Thymus (tissue), 11 donors: ENCODE results near the gene RINT1. TPM values are rescaled to one million over a fixed set of nuclear protein-coding genes. Genes with fewer than 3 reads are reported as not detected.
"Not testable (repeated sequence)": the region's sequence is repeated elsewhere in the genome, so short reads cannot be mapped to it uniquely, and the experiment has no call there.

ENCODE experiments used
- DNase-seq, 9 donors: peaks; one replicate each; pipeline ENCODE4 v3.0.0-alpha.2; 2013; ENCODE audit warnings: low spot score in 9 of 9, low read depth in 6 of 9, missing footprints in 1 of 9
- H3K27ac ChIP-seq, 2 donors: one replicate each; pipeline ENCODE4 v1.5.1; 2013; ENCODE audit warnings: control low read depth in 1 of 2, low read depth in 1 of 2, low read length in 1 of 2, mild to moderate bottlenecking in 1 of 2, moderate library complexity in 1 of 2
- H3K27me3 ChIP-seq, 2 donors: one replicate each; pipeline ENCODE4 v1.5.1; 2013; ENCODE audit warnings: low read length in 1 of 2; ENCODE audit not compliant: control insufficient read depth in 2 of 2, insufficient read depth in 1 of 2
- H3K36me3 ChIP-seq, 2 donors: one replicate each; pipeline ENCODE4 v1.5.1; 2013; ENCODE audit warnings: low read length in 1 of 2, mild to moderate bottlenecking in 1 of 2, moderate library complexity in 1 of 2; ENCODE audit not compliant: control insufficient read depth in 2 of 2, insufficient read depth in 2 of 2
- H3K4me1 ChIP-seq, 2 donors: one replicate each; pipeline ENCODE4 v1.5.1; 2013; ENCODE audit warnings: low read length in 2 of 2; ENCODE audit not compliant: control insufficient read depth in 2 of 2, insufficient read depth in 2 of 2
- H3K4me3 ChIP-seq, 2 donors: one replicate each; pipeline ENCODE4 v1.5.1; 2013; ENCODE audit warnings: low read length in 2 of 2, control low read depth in 1 of 2, mild to moderate bottlenecking in 1 of 2
- H3K9me3 ChIP-seq, 2 donors: one replicate each; pipeline ENCODE4 v1.5.1; 2013; ENCODE audit warnings: low read length in 1 of 2, mild to moderate bottlenecking in 1 of 2; ENCODE audit not compliant: control insufficient read depth in 2 of 2, insufficient read depth in 1 of 2
- WGBS: extraction: QIAGEN DNeasy Blood & Tissue Kit; methylation state at CpG from one replicate; pipeline ENCODE4 v1.1.7; 2013; 5-methylcytosine and 5-hydroxymethylcytosine counted together
- polyA plus RNA-seq: library from polyadenylated mRNA; stranded (reverse); fragments of 200-250 nt; gene quantifications from one replicate; pipeline ENCODE4 v1.2.3, GENCODE V29; 2013
- total RNA-seq: library from RNA; stranded (reverse); fragments of 120-200 nt; gene quantifications from one replicate; pipeline ENCODE4 v1.2.4, GENCODE V29; 2013
- donor health status: healthy.

The RINT1 gene
- total and polyA plus RNA-seq, 2 donors, result 12.2 to 42.3 TPM

DNA sequence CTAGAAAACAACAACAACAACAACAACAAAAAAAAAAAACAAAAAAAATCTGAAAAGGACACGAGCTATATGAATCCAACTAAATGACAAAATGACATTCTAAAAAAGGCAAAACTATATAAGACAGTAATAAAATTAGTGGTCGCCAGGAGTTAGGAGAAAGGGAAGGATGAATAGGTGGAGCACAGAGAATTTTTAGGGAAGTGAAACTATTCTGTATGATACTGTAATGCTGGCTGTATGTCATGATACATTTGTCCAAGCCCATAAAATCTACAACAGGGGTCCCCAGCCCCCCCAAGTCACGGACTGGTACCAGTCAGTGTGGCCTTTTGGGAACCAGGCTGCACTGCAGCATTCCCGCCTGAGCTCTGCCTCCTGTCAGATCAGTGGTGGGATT lies 7.2 kb upstream of the RINT1 start:
- 84% methylated on average over 4 of the region's 4 CpGs for WGBS
- Histone ChIP-seq H3K27me3 (peaks cover 0 to 5% of the 10 kb centered on the region in 2 donors), H3K9me3 (no peaks in the 10 kb centered on the region), H3K4me3 (no peak overlapping the region), H3K27ac (no peak overlapping the region), H3K4me1 (peaks cover 4 to 7% of the 10 kb centered on the region in 2 donors), H3K36me3 (no peaks in the 10 kb centered on the region)
- DNase-seq, result no peak

DNA sequence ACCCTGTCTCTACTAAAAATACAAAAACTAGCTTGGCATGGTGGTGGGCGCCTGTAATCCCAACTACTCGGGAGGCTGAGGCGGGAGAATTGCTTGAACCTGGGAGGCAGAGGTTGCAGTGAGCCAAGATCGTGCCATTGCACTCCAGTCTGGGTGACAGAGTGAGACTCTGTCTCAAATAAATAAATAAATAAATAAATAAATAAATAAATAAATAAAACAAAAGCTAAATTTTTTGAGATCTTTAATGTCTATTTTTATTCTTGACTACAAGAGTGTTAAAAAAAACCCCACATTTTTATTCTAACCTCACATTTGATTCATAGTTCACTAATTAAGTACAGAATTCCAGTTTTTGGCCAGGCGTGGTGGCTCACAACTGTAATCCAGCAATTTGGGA lies 4.3 kb upstream of the RINT1 start:
- whole genome bisulfite sequencing, result 98% methylated on average over 5 of the region's 5 CpGs
- not testable (repeated sequence) for H3K9me3 ChIP-seq, H3K27ac ChIP-seq, H3K4me1 ChIP-seq, H3K4me3 ChIP-seq, DNase-seq, H3K36me3 ChIP-seq, H3K27me3 ChIP-seq

- H3K27ac ChIP-seq, result no peak overlapping the region
- no peak overlapping the region for H3K4me3 ChIP-seq
- peaks cover 0 to 4% of the 10 kb centered on the region in 2 donors for H3K36me3 ChIP-seq
- no peaks in the 10 kb centered on the region for H3K9me3 ChIP-seq
- WGBS, result 98% methylated on average over 10 of the region's 10 CpGs
- H3K27me3 ChIP-seq, result no peaks in the 10 kb centered on the region
- peaks cover 11 to 17% of the 10 kb centered on the region in 2 donors for H3K4me1 ChIP-seq
- DNase-seq, result no peak
Observed at GRCh38 chr7:105530126-105530525, 1.9 kb upstream of the RINT1 start.

DNA sequence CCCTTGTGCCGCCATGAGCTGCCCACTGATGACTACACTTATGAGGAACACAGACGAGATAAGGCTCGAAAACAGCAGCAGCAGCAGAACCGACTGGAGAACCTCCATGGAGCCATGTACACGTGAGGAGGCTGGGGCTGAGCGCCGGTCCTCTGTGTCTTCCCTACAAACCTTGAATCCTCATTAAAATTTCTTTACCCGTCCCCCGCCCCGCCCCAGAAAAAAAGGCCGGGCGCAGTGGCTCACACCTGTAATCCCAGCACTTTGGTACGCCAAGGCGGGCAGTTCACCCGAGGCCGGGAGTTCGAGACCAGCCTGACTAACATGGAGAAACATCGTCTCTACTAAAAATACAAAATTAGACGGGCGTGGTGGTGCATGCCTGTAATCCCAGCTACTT lies 1.5 kb upstream of the RINT1 start:
- Histone ChIP-seq H3K27ac (no peak overlapping the region), H3K4me3 (no peak overlapping the region), H3K9me3 (no peaks in the 10 kb centered on the region), H3K4me1 (peaks cover 11 to 17% of the 10 kb centered on the region in 2 donors), H3K27me3 (no peaks in the 10 kb centered on the region), H3K36me3 (peaks cover 0 to 4% of the 10 kb centered on the region in 2 donors)
- no peak for DNase-seq
- 99% methylated on average over 20 of the region's 20 CpGs for WGBS

DNA sequence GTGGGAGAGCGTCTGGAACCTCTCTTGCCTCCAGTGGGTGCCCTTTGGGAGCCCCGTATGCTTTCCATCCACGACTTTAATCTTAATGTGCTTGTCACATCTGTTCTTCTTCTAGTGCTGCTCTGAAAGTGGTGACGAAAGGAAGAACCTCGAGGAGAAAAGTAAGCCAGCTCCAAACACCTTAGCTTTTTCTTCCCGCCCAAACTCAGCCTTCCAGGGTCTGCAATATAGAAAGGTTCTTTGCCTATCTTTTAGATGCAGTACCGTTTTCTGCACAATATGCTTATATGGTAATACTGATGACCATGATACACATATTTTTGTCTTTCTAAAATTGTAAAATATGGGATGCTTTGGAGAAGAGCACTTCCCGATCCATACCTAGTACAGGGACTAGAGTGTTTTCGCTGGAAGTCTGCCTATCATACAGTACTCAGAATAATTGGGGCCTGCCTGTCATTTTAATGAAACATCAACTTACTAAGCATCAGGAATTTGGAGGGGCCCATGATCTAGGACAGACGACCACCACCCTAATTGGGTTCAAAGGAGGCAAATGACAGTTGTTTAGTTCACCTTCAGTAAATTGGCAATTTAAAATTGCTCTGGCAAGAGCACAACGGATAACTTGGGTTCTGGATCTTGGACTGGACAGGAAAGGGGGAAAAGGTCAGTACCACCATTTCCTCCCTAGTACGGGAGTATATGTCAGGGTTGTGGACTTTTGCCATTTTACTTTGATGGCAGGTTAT lies 884 bp downstream of the RINT1 start:
- no peaks in the 10 kb centered on the region for H3K9me3 ChIP-seq
- peak overlapping the region; percentile 77 to 86 for H3K27ac ChIP-seq
- no peaks in the 10 kb centered on the region for H3K27me3 ChIP-seq
- peaks cover under 1 to 7% of the 10 kb centered on the region in 2 donors for H3K36me3 ChIP-seq
- peak overlapping the region; percentile 65 to 96 for H3K4me3 ChIP-seq
- whole genome bisulfite sequencing, result 48% methylated on average over 12 of the region's 12 CpGs
- peaks cover 11 to 17% of the 10 kb centered on the region in 2 donors for H3K4me1 ChIP-seq
- no peak for DNase-seq

GRCh38 chr7:105538339-105538738 lies 6.3 kb downstream of the RINT1 start:
- no peaks in the 10 kb centered on the region for H3K9me3 ChIP-seq
- H3K4me3 ChIP-seq, result no peak overlapping the region
- DNase-seq, result no peak
- H3K27me3 ChIP-seq, result no peaks in the 10 kb centered on the region
- H3K4me1 ChIP-seq, result peaks cover 2 to 4% of the 10 kb centered on the region in 2 donors
- H3K36me3 ChIP-seq, result peaks cover 34 to 46% of the 10 kb centered on the region in 2 donors
- no peak overlapping the region for H3K27ac ChIP-seq
- WGBS, result 85% methylated on average over 2 of the region's 2 CpGs

- Histone ChIP-seq H3K27me3 (no peaks in the 10 kb centered on the region), H3K9me3 (no peaks in the 10 kb centered on the region), H3K36me3 (peaks cover 30 to 46% of the 10 kb centered on the region in 2 donors), H3K27ac (no peak overlapping the region), H3K4me1 (no peaks in the 10 kb centered on the region), H3K4me3 (no peak overlapping the region)
- 90% methylated on average over 1 of the region's 1 CpG for WGBS
- no peak for DNase-seq
Observed at GRCh38 chr7:105559926-105560325, 27.9 kb downstream of the RINT1 start.

DNA sequence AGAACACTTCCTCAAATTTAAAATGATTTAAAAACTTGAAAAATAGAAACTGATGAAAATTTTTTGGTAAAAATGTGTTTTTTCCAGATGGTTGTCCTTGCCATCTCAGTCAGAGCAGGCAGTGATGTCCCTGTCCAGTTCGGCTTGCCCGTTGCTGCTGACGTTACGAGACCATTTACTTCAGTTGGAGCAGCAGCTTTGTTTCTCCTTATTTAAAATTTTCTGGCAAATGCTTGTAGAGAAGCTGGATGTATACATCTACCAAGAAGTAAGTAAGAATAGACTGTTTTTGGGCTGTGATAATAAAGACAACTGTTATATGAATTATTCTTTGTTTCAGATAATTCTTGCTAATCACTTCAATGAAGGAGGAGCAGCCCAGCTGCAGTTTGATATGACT lies 33.2 kb downstream of the RINT1 start:
- DNase-seq, result no peak

DNA sequence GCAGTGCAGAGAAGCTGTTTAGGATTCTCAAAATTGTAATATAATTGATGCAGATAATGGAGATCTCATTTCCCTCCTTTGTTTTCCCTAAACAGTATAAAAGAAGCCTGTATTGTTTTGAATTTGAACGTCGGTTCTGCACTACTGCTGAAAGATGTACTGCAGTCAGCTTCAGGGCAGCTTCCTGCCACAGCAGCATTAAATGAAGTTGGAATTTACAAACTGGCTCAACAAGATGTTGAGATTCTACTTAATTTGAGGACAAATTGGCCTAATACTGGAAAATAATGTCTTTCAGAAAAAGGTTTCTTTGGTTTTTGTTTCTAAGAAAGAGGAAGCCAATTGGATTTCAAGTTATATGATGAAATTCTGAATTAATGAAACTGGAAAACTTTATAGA lies 35.0 kb downstream of the RINT1 start:
- Histone ChIP-seq H3K9me3 (no peaks in the 10 kb centered on the region), H3K27ac (no peak overlapping the region), H3K27me3 (no peaks in the 10 kb centered on the region), H3K4me1 (no peaks in the 10 kb centered on the region), H3K4me3 (no peak overlapping the region), H3K36me3 (peaks cover 31 to 43% of the 10 kb centered on the region in 2 donors)
- WGBS, result 97% methylated on average over 2 of the region's 2 CpGs
- DNase-seq, result no peak

More for the DNA sequence above, 33.2 kb downstream of the RINT1 start:
- Histone ChIP-seq H3K27ac (no peak overlapping the region), H3K4me3 (no peak overlapping the region), H3K4me1 (no peaks in the 10 kb centered on the region), H3K9me3 (no peaks in the 10 kb centered on the region), H3K36me3 (peaks cover 38 to 50% of the 10 kb centered on the region in 2 donors), H3K27me3 (no peaks in the 10 kb centered on the region)
- WGBS, result 99% methylated on average over 4 of the region's 4 CpGs
